PC-9 (cell line): ENCODE data around the gene SPEM2. TPM values are rescaled to one million over a fixed set of nuclear protein-coding genes. Genes with fewer than 3 reads are reported as not detected.

Source experiments
- BruUV-seq: library from RNA; stranded (reverse); fragments of 400-500 nt; replicated peaks from 2 replicates; lab custom pipeline; 2021; lab: Mats Ljungman, UMichigan
- CTCF ChIA-PET: fragments of 300-600 bp; sonication (Branson Sonifier 250); formaldehyde crosslinking; loops from one replicate; lab custom pipeline; 2022; ENCODE audit warnings: antibody characterized with exemption; lab: Charles Lee
- POLR2A ChIA-PET: fragments of 300-600 bp; sonication (Branson Sonifier 250); formaldehyde crosslinking; loops from one replicate; lab custom pipeline; 2022; ENCODE audit warnings: antibody characterized with exemption; ENCODE audit not compliant: unreplicated experiment; lab: Charles Lee
- DNase-seq, 2 experiments: peaks; one replicate each; pipeline versions ENCODE4 v3.0.0 to v3.0.0-alpha.2; 2015 to 2022; ENCODE audit warnings: mixed read lengths in 1 of 2
- H2AFZ ChIP-seq: fragments of 200-600 bp; sonication (generic); 2 replicates; pipeline ENCODE4 v1.8.1; 2017; ENCODE audit warnings: antibody characterized with exemption
- H3F3A ChIP-seq: fragments of 200-600 bp; sonication (generic); 2 replicates; pipeline ENCODE4 v1.8.1; 2017; ENCODE audit warnings: antibody characterized with exemption, mild to moderate bottlenecking, low read depth; ENCODE audit not compliant: insufficient read depth
- H3K27ac ChIP-seq: fragments of 200-600 bp; sonication (generic); 2 replicates; pipeline ENCODE4 v1.6.1; 2016; ENCODE audit warnings: mixed run types
- H3K27me3 ChIP-seq: fragments of 200-600 bp; sonication (generic); 2 replicates; pipeline ENCODE4 v1.6.1; 2016; ENCODE audit warnings: low read depth, mixed run types; ENCODE audit not compliant: insufficient read depth
- H3K36me3 ChIP-seq: fragments of 200-600 bp; sonication (generic); 2 replicates; pipeline ENCODE4 v1.6.1; 2016; ENCODE audit warnings: low read depth, mixed run types
- H3K4me1 ChIP-seq: fragments of 200-600 bp; sonication (generic); replicated peaks from 2 replicates; pipeline ENCODE4 v1.6.1; 2016; ENCODE audit warnings: mixed run types; ENCODE audit not compliant: insufficient read depth
- H3K4me2 ChIP-seq: fragments of 200-600 bp; sonication (generic); 2 replicates; pipeline ENCODE4 v1.6.1; 2017; ENCODE audit warnings: mixed run types
- H3K4me3 ChIP-seq: fragments of 200-600 bp; sonication (generic); 2 replicates; pipeline ENCODE4 v1.6.1; 2016; ENCODE audit warnings: mixed run types
- H3K79me2 ChIP-seq: fragments of 200-600 bp; sonication (generic); 2 replicates; pipeline ENCODE4 v1.6.1; 2017; ENCODE audit warnings: low read depth, mixed run types
- H3K9me2 ChIP-seq: fragments of 200-600 bp; sonication (generic); 2 replicates; pipeline ENCODE4 v1.8.1; 2017; ENCODE audit warnings: mild to moderate bottlenecking; ENCODE audit not compliant: insufficient read depth
- H3K9me3 ChIP-seq: fragments of 200-600 bp; sonication (generic); 2 replicates; pipeline ENCODE4 v1.8.1; 2016; ENCODE audit warnings: low read depth; ENCODE audit not compliant: insufficient read depth
- H4K20me1 ChIP-seq: fragments of 200-600 bp; sonication (generic); 2 replicates; pipeline ENCODE4 v1.8.1; 2017; ENCODE audit not compliant: insufficient read depth
- EZH2 ChIP-seq: fragments of 200-600 bp; sonication (generic); IDR thresholded peaks from 2 replicates; pipeline ENCODE4 v1.8.0; 2017; ENCODE audit warnings: antibody characterized with exemption, low read depth
- intact Hi-C: fragments of 100-400 bp; cut with micrococcal nuclease; formaldehyde crosslinking; loops from one replicate; pipeline ENCODE4 v1.10.0; 2022; ENCODE audit not compliant: unreplicated experiment
- total RNA-seq: library from RNA; stranded (reverse); gene quantifications from 2 replicates; pipeline ENCODE4 v1.2.3, GENCODE V29; 2021
- TF ChIP-seq, protein P1 (sequence below): fragments of 200-600 bp; sonication (generic); conservative IDR thresholded peaks from 2 replicates; pipeline ENCODE4 v1.6.1; 2017; ENCODE audit warnings: mixed run types, antibody characterized with exemption, mild to moderate bottlenecking, moderate library complexity

SPEM2 gene
- total RNA-seq, 1 experiment from 2014 or later = 0.50 TPM

DNA sequence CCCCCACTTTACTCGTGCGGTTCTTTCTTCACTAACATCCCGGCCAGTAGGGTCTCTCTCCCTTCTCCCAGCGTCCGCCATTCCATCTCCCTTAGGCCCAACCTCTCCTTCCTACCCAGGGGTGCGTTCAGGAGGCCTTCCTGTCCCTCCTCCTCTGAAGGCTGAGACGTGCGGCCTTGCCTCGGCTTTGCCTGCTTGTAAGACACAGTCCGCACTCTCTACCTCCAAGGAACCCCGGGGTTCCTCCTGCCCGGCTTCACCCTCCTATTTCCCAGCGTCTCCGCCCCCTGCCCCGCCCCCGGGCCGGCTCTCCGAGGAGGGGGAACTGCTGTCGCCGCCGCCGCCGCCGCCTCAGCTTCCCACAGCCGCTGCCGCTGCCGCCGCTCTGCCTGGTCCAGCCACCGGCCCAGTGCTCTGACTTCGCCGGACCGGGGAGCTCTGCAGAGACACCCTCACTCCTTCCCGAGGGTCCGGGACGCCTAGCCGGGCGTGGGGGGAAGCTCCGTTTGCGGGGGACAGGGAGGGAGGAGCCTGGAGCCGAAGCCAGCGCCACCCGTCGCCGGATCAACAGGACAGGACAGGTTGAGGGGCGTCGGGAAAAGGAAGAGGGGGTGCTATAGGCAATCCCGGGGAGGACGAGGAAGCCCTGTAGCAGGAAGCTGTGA, 12.7 kb downstream of the SPEM2 start:
- TF ChIP-seq EZH2 = no peak
- TF ChIP-seq, protein P1, sequence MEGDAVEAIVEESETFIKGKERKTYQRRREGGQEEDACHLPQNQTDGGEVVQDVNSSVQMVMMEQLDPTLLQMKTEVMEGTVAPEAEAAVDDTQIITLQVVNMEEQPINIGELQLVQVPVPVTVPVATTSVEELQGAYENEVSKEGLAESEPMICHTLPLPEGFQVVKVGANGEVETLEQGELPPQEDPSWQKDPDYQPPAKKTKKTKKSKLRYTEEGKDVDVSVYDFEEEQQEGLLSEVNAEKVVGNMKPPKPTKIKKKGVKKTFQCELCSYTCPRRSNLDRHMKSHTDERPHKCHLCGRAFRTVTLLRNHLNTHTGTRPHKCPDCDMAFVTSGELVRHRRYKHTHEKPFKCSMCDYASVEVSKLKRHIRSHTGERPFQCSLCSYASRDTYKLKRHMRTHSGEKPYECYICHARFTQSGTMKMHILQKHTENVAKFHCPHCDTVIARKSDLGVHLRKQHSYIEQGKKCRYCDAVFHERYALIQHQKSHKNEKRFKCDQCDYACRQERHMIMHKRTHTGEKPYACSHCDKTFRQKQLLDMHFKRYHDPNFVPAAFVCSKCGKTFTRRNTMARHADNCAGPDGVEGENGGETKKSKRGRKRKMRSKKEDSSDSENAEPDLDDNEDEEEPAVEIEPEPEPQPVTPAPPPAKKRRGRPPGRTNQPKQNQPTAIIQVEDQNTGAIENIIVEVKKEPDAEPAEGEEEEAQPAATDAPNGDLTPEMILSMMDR = no peak
- Histone ChIP-seq H3K9me3 (no peaks in the 10 kb centered on the region), H3K79me2 (peaks cover 8% of the 10 kb centered on the region; the same call in 1 of the 2 replicates), H3K4me1 (0 out of 2 replicates have a peak, but pooled peaks cover 7% of the 10 kb centered on the region), H2AFZ (no peak overlapping the region), H3F3A (peaks cover 13% of the 10 kb centered on the region; the same call in 1 of the 2 replicates), H3K9me2 (no peaks in the 10 kb centered on the region), H3K27me3 (no peaks in the 10 kb centered on the region), H3K4me2 (peak overlapping the region; percentile 90), H3K27ac (no peak overlapping the region), H3K4me3 (peak overlapping the region; percentile 11; the same call in 1 of the 2 replicates), H4K20me1 (no peaks in the 10 kb centered on the region), H3K36me3 (no peaks in the 10 kb centered on the region)
- intact Hi-C loops = loop anchor here (1.0 to 5.0 kb wide), 3 partner anchors 43 to 123 kb away; partner anchors contain the start of genes PLSCR3 and SENP3
- peak in 1 of 2 experiments; percentile 84 for DNase-seq
- CTCF ChIA-PET = no interaction called here
- POLR2A ChIA-PET = interaction anchor here (0.6 kb wide), 2 partner anchors 145 to 250 kb away, joined by 6 to 7 read pairs; no protein-coding TSS in a partner anchor
- no TSS peak for BruUV-seq

GRCh38 chr17:7438656-7439460, 13.4 kb downstream of the SPEM2 start:
- Histone ChIP-seq H3K27me3 (no peaks in the 10 kb centered on the region), H3K4me1 (peaks cover 9% of the 10 kb centered on the region; the same call in 1 of the 2 replicates), H3F3A (peaks cover 13% of the 10 kb centered on the region; the same call in 1 of the 2 replicates), H3K4me2 (peak overlapping the region; percentile 90), H4K20me1 (no peaks in the 10 kb centered on the region), H3K27ac (no peak overlapping the region), H3K9me3 (no peaks in the 10 kb centered on the region), H2AFZ (no peak overlapping the region), H3K9me2 (no peaks in the 10 kb centered on the region), H3K36me3 (no peaks in the 10 kb centered on the region), H3K4me3 (peak overlapping the region; percentile 71), H3K79me2 (peaks cover 8% of the 10 kb centered on the region; the same call in 1 of the 2 replicates)
- no peak for DNase-seq
- CTCF ChIA-PET = no interaction called here
- intact Hi-C loops = loop anchor here (1.0 to 5.0 kb wide), 2 partner anchors 63 to 122 kb away; partner anchors contain the start of gene SENP3
- no peak for TF ChIP-seq EZH2
- TF ChIP-seq, protein P1 = no peak
- POLR2A ChIA-PET = interaction anchor here (0.6 to 0.8 kb wide), 2 partner anchors 20 to 249 kb away, joined by 6 to 21 read pairs; no protein-coding TSS in a partner anchor
- BruUV-seq = no TSS peak

DNA sequence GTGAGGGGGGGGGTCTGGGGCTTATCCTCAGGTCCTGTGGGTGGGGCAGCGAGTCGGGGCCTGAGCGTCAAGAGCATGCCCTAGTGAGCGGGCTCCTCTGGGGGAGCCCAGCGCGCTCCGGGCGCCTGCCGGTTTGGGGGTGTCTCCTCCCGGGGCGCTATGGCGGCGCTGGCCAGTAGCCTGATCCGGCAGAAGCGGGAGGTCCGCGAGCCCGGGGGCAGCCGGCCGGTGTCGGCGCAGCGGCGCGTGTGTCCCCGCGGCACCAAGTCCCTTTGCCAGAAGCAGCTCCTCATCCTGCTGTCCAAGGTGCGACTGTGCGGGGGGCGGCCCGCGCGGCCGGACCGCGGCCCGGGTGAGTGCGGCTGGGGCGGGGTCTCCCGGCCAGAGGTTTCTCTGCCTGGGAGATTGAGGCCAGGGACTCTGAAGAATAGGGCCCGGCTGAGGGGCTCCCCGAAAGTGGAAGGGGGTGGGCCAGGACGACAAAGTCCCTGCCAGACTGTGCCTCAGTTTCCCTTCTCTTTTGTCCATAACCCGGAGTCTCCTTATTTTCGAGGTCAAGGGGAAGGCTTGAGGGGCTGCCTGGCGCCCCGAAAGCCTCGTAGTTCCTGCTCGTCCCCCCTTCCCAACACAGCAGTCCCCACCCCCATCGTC, 14.2 kb downstream of the SPEM2 start, which contains the start of gene FGF11:
Gene FGF11, plus strand, starts transcription at position 51 of the 651 bp plus-strand sequence. Its CDS starts 109 bp downstream, at position 160.
- ChIA-PET POLR2A (interaction anchor here (0.8 kb wide), 1 partner anchor 20 kb away, joined by 21 read pairs; no protein-coding TSS in a partner anchor), CTCF (no interaction called here)
- H3K9me3 ChIP-seq = no peaks in the 10 kb centered on the region
- H3K4me2 ChIP-seq = peak within 1 kb of the TSS; percentile 90
- no peaks in the 10 kb centered on the region for H4K20me1 ChIP-seq
- no peaks in the 10 kb centered on the region for H3K9me2 ChIP-seq
- BruUV-seq = no TSS peak
- peaks cover 8% of the 10 kb centered on the region; the same call in 1 of the 2 replicates for H3K79me2 ChIP-seq
- peaks cover 13% of the 10 kb centered on the region; the same call in 1 of the 2 replicates for H3F3A ChIP-seq
- DNase-seq = peak in 1 of 2 experiments; percentile 31
- no peak within 1 kb of the TSS for H3K27ac ChIP-seq
- peak within 1 kb of the TSS; percentile 78 for H2AFZ ChIP-seq
- peaks cover 17% of the 10 kb centered on the region for H3K4me1 ChIP-seq
- peak within 1 kb of the TSS; percentile 71 for H3K4me3 ChIP-seq
- H3K27me3 ChIP-seq = no peaks in the 10 kb centered on the region
- intact Hi-C loops = loop anchor here (5.0 kb wide), 1 partner anchor 63 kb away; no protein-coding TSS in a partner anchor
- TF ChIP-seq, protein P1 = no peak
- TF ChIP-seq EZH2 = no peak
- no peaks in the 10 kb centered on the region for H3K36me3 ChIP-seq
